GM13976 (cell line): ENCODE measurements around the gene PDE2A.

Experiments
- DNase-seq: peaks from one replicate; pipeline ENCODE4 v3.0.0; 2012; ENCODE audit warnings: low spot score
- in situ Hi-C: fragments of 300-500 bp; cut with MboI; formaldehyde crosslinking; loops from one replicate; pipeline ENCODE4 v1.12.0; 2022; ENCODE audit warnings: low sequenced_read_pairs, mixed read lengths, inconsistent platforms; ENCODE audit not compliant: unreplicated experiment
- TF ChIP-seq, protein P1 (sequence below): IDR thresholded peaks from 2 replicates; pipeline ENCODE4 v1.5.1; 2012; ENCODE audit warnings: borderline replicate concordance, mild to moderate bottlenecking; ENCODE audit not compliant: insufficient read depth; ENCODE audit errors: extremely low read depth, missing control alignments, control extremely low read depth

Gene PDE2A

DNA sequence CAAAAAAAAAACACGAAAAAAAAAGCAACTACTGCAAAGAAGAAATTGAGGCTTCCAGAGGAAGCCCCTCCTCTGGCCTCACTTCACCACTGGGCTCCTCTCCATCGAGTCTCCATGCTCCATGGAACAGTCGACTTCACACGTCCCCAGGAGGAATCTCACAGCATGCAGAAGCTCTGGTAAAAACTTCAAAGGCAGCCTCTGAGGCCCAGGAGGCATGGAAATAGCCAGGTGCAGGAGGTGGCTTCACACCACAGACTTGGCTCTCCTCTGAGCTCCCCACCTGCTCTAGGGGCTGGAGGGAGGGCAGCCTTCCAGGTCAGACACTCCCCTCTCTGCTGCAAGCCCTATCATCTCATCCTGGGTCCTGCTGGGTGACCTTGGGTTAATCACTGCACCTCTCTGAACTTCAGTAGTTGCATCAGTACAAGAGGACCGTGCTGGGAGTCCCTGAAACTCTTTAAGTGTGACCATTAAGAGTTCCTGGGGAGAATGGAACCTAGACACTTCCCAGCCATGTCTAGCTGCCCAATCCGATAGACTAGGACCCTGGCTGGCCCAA lies 8.2 kb downstream of the PDE2A start:
- TF ChIP-seq, protein P1, sequence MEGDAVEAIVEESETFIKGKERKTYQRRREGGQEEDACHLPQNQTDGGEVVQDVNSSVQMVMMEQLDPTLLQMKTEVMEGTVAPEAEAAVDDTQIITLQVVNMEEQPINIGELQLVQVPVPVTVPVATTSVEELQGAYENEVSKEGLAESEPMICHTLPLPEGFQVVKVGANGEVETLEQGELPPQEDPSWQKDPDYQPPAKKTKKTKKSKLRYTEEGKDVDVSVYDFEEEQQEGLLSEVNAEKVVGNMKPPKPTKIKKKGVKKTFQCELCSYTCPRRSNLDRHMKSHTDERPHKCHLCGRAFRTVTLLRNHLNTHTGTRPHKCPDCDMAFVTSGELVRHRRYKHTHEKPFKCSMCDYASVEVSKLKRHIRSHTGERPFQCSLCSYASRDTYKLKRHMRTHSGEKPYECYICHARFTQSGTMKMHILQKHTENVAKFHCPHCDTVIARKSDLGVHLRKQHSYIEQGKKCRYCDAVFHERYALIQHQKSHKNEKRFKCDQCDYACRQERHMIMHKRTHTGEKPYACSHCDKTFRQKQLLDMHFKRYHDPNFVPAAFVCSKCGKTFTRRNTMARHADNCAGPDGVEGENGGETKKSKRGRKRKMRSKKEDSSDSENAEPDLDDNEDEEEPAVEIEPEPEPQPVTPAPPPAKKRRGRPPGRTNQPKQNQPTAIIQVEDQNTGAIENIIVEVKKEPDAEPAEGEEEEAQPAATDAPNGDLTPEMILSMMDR = no peak
- DNase-seq = no peak
- in situ Hi-C loops = no loop called here

DNA sequence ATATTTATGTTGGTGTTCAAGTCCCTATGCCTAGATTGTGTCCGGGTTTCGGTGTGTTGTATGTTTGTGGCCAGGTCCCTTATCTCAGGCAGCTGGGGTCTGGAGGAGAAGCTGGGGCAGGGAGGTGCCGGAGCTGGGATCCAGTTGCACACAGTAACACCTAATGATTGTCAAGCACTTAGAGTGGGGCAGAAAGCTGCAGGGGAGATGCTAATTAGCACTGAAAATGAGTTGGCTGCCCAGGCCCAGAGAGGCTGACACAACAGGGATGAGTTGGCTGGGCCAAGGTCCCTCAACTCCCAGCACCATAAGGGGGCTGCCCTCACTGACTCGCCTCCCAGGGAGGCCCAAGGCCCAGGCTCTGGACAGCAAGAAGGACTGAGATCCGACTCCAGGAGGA lies 12.2 kb downstream of the PDE2A start:
- in situ Hi-C loops = no loop called here
- DNase-seq = no peak
- TF ChIP-seq, protein P1 = no peak

- in situ Hi-C loops = no loop called here
- TF ChIP-seq, protein P1 = no peak
- DNase-seq = no peak
Measured at GRCh38 chr11:72661486-72661885, 12.7 kb downstream of the PDE2A start.

DNA sequence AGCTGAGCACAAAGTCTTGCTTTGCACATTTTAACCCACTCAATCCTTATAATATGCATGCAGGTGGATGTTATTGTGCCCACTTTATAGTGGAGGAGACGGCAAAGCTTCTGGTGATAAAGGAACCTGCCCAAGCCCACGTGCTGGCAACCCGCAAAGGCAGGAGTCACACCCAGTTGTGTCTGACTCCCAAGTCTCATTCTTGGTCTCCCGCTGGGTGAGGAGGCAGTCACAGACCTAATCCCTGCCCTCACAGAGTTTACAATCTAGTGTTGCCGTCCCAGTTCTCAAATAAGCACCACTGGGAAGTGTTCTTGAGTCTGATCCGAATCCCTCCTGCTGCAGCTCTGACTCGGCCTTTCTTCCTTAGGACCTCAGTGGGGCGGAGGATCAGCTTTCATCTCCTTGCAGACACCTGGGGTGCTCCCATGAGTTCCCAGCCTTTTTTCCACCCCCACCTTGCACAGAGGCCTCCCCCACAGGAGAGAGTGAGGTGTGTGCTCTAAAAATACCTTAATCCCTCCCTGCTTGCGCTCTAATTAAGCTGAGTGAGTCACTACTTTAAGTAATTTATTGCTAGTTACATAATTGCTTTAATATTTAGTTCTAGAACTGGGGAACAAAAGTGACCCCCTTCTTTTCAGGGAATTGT lies 15.1 kb downstream of the PDE2A start:
- in situ Hi-C loops = no loop called here
- DNase-seq = no peak
- TF ChIP-seq, protein P1 = no peak

GRCh38 chr11:72657411-72658100 lies 16.7 kb downstream of the PDE2A start:
- DNase-seq = no peak
- TF ChIP-seq, protein P1 = no peak
- in situ Hi-C loops = no loop called here

- in situ Hi-C loops = no loop called here
- TF ChIP-seq, protein P1 = no peak
- no peak for DNase-seq
Measured at GRCh38 chr11:72655896-72656464, 18.2 kb downstream of the PDE2A start.
